Ectodermal cell (in vitro differentiated cells): ENCODE measurements around the gene ADARB2.

ENCODE experiments used
- H3K27ac ChIP-seq: 2 replicates; pipeline ENCODE4 v1.7.0; 2013; ENCODE audit warnings: mild to moderate bottlenecking, low read depth, low read length; ENCODE audit not compliant: insufficient read depth, poor library complexity, severe bottlenecking
- H3K27me3 ChIP-seq: 2 replicates; pipeline ENCODE4 v1.7.0; 2013; ENCODE audit warnings: mild to moderate bottlenecking, low read length; ENCODE audit not compliant: insufficient read depth, control insufficient read depth, poor library complexity, severe bottlenecking
- H3K36me3 ChIP-seq: one replicate; pipeline ENCODE4 v1.7.0; 2013; ENCODE audit warnings: low read length; ENCODE audit not compliant: control insufficient read depth, insufficient read depth
- H3K4me1 ChIP-seq: one replicate; pipeline ENCODE4 v1.7.0; 2013; ENCODE audit warnings: low read length; ENCODE audit not compliant: control insufficient read depth, insufficient read depth
- H3K4me3 ChIP-seq: 2 replicates; pipeline ENCODE4 v1.7.0; 2013; ENCODE audit warnings: low read depth, low read length, control low read depth; ENCODE audit not compliant: insufficient read depth
- H3K9me3 ChIP-seq: 2 replicates; pipeline ENCODE4 v1.7.0; 2013; ENCODE audit warnings: mild to moderate bottlenecking, low read length, moderate library complexity; ENCODE audit not compliant: control insufficient read depth
- WGBS, 2 experiments: methylation state at CpG; one replicate each; pipeline ENCODE4 v1.1.7; 2013; ENCODE audit warnings: missing lambda C conversion rate in 2 of 2; 5-methylcytosine and 5-hydroxymethylcytosine counted together

Gene ADARB2

DNA sequence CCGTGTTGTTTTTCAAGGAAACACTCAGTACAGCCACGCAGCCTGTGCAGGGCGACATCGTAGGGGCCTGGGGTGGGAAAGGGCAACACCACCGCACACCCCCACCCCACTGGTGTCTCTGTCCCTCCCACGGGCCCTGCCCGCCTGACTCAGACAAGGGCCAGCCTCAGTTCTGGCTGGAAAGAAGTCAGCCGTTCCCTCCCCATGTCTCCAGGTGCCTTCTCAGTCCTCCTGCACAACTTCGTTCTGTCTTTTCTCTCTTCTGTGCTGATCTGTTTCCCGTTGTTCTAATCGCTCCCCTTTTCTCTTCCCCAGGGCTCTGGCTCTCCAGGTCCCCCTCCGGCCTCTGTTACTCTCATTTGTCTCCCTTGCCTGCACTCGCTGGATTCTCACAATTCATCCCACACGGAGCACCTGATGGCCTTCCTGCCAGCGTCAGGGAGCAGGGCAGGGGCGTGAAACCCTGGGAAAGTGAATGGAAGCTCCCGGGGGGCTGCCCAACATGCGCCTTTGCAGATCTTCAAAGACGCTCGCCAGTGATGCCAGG, 583.4 kb downstream of the ADARB2 start:
- no peak overlapping the region for H3K27ac ChIP-seq
- H3K9me3 ChIP-seq, result no peaks in the 10 kb centered on the region
- H3K4me1 ChIP-seq, result no peaks in the 10 kb centered on the region
- H3K4me3 ChIP-seq, result no peak overlapping the region
- 65 to 68% methylated on average over 20 of the region's 20 CpGs for WGBS, 2 experiments
- H3K27me3 ChIP-seq, result no peaks in the 10 kb centered on the region
- no peaks in the 10 kb centered on the region for H3K36me3 ChIP-seq

DNA sequence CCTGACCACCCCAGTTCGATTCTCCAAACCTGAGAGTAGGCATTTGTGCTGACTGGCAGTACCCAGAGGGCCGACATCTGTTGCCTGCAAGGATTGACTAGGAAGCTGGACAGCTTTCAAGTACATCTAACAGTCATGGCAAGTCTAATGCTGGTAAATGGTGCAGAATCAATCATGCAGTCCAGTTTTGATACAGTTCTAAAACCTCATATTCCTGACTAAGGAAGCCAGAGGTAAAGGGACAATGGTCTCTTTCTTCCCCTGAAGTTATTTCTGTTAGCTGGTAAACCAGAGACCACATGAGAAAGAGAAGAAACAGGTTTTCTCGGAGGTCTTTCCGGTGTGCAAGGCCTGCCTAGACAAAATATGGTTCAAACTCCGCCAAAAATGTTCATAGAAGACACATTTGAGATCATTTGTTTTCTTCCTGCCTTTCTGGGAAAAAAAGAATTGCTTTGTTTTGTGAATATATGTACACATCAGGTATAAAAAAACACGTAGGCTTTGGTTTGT, 584.0 kb downstream of the ADARB2 start:
- H3K9me3 ChIP-seq, result no peaks in the 10 kb centered on the region
- 95 to 96% methylated on average over 6 of the region's 6 CpGs for WGBS, 2 experiments

DNA sequence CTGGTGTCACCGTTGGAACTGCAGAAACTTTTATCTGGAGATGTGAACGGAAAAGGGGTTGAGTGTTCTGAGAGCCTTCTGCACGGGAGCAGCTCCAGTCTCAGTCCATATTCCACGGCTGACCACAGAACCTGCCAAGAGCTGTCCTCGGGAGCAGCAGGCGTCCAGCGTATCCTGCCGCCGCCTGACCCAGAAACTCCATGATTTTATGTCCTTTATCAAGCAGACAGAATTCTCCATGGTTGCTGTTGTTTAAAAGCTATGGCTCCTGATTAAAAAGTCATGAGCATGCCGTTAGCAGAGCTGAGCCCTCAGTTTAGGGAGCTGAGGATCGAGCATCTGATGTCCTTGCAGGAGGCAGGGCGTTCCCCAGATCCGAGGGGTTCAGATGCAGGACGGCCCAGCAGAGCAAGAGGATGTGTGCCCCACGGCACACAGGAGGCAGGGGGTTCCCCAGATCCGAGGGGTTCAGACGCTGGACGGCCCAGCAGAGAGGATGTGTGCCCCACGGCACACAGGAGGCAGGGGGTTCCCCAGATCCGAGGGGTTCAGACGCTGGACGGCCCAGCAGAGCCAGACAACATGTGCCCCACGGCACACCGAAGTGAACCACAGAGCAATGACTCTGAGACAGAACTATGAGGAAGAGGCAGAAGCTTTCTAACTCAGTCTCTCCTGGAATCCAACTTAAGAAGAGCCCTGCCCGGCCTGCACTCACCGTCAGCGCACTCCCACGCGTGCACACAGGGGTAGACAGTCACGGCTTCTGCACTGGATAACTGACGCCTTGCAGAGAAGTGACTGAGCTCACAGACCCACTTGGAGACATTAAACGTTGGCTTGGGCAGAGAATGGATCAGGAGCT, 584.7 kb downstream of the ADARB2 start:
- H3K4me3 ChIP-seq, result no peak overlapping the region

More for the DNA sequence above, 584.0 kb downstream of the ADARB2 start:
- Histone ChIP-seq H3K36me3 (no peaks in the 10 kb centered on the region), H3K4me3 (no peak overlapping the region), H3K27me3 (no peaks in the 10 kb centered on the region), H3K27ac (no peak overlapping the region), H3K4me1 (no peaks in the 10 kb centered on the region)

DNA sequence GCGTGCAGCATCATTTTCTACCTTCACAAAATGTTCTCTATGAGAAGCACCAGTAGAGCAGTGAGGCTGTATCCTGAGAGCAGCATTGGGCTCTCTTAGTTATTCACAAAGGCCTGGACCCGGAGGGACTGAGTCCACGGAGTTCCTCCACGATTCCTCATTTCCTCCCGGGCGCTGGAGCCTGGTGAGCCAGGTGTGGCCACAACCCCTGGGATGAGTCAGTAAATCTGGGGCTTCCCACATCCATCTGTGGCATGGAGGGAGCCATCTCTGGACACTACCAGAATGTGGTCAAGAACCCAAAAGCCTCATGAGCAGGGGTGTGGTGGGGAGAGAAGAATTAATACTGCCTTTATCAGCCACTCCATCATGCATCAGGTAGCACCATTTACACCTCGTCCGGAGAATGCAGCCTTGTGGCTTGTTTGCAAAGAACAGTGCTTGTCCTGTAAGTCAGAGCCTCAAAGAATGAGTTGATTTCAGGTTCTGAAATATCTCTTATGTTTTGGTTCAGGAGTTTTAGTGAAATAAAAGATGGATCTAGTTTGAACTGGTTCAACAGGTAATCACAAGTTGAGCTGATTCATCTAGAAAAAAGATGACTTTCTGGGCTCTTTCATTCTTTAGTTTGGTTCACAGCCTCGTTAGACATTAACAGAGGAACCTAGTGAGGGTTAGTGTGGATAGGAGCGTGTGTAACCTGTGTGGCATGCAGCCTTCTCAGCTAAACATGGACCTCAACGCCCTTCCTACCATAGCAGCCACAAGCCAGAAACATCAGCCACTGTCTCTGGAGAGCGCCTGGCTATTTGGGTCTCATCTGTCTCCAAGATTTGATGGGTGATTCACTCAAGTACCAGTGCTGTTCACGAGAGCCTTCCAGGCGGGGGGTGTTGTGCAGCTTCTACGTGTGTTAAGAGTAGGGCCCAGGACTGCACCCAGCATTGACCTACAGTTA, 586.0 kb downstream of the ADARB2 start:
- H3K9me3 ChIP-seq, result no peaks in the 10 kb centered on the region
- H3K27me3 ChIP-seq, result no peaks in the 10 kb centered on the region
- WGBS, 2 experiments, result 89 to 92% methylated on average over 15 of the region's 15 CpGs
- no peaks in the 10 kb centered on the region for H3K4me1 ChIP-seq
- H3K27ac ChIP-seq, result no peak overlapping the region
- no peak overlapping the region for H3K4me3 ChIP-seq
- no peaks in the 10 kb centered on the region for H3K36me3 ChIP-seq

More for the DNA sequence above, 584.7 kb downstream of the ADARB2 start:
- Histone ChIP-seq H3K27ac (no peak overlapping the region), H3K9me3 (no peaks in the 10 kb centered on the region), H3K4me1 (no peaks in the 10 kb centered on the region), H3K36me3 (no peaks in the 10 kb centered on the region), H3K27me3 (no peaks in the 10 kb centered on the region)
- WGBS, 2 experiments, result 92 to 94% methylated on average over 32 of the region's 32 CpGs

GRCh38 chr10:1150638-1150955, 586.7 kb downstream of the ADARB2 start:
- Histone ChIP-seq H3K4me1 (no peaks in the 10 kb centered on the region), H3K36me3 (no peaks in the 10 kb centered on the region), H3K27me3 (no peaks in the 10 kb centered on the region), H3K27ac (no peak overlapping the region), H3K4me3 (no peak overlapping the region), H3K9me3 (no peaks in the 10 kb centered on the region)
- WGBS, 2 experiments, result 92 to 94% methylated on average over 13 of the region's 13 CpGs

- WGBS, 2 experiments, result 93% methylated on average over 23 of the region's 23 CpGs
- no peaks in the 10 kb centered on the region for H3K27me3 ChIP-seq
- no peak overlapping the region for H3K27ac ChIP-seq
- H3K4me3 ChIP-seq, result no peak overlapping the region
- no peaks in the 10 kb centered on the region for H3K9me3 ChIP-seq
- H3K36me3 ChIP-seq, result no peaks in the 10 kb centered on the region
- no peaks in the 10 kb centered on the region for H3K4me1 ChIP-seq
Observed at GRCh38 chr10:1149793-1150637, 587.3 kb downstream of the ADARB2 start.

- no peaks in the 10 kb centered on the region for H3K27me3 ChIP-seq
- H3K36me3 ChIP-seq, result no peaks in the 10 kb centered on the region
- no peak overlapping the region for H3K27ac ChIP-seq
- H3K4me3 ChIP-seq, result no peak overlapping the region
- no peaks in the 10 kb centered on the region for H3K4me1 ChIP-seq
- WGBS, 2 experiments, result 91 to 93% methylated on average over 17 of the region's 17 CpGs
- H3K9me3 ChIP-seq, result no peaks in the 10 kb centered on the region
Observed at GRCh38 chr10:1148855-1149605, 588.3 kb downstream of the ADARB2 start.

DNA sequence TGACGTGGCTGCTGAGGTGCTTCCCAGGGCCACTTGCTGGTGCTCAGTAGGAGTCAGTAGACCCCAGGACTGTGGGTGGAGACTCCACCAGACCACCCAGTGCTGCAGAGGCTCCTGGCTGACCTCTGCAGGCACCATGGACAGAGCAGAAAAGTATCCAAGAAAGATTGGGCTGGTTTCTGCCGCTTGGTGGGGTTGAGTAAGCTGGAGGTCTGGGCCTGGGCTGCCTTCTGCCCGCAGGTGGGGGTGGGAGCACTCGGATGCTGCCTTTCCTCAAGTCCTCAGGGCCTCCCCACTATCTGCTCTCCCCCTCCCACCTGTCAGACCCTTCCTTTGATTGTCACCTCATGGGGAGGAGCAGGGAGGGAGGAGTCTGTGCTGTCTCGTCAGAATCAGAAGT, 589.5 kb downstream of the ADARB2 start:
- no peaks in the 10 kb centered on the region for H3K36me3 ChIP-seq
- no peaks in the 10 kb centered on the region for H3K4me1 ChIP-seq
- WGBS, 2 experiments, result 71 to 89% methylated on average over 3 to 5 of the region's 5 CpGs

GRCh38 chr10:1142596-1142995, 594.7 kb downstream of the ADARB2 start:
- H3K4me1 ChIP-seq, result no peaks in the 10 kb centered on the region

More for the DNA sequence above, 589.5 kb downstream of the ADARB2 start:
- Histone ChIP-seq H3K4me3 (no peak overlapping the region), H3K9me3 (no peaks in the 10 kb centered on the region), H3K27ac (no peak overlapping the region), H3K27me3 (no peaks in the 10 kb centered on the region)

More at GRCh38 chr10:1142596-1142995, 594.7 kb downstream of the ADARB2 start:
- Histone ChIP-seq H3K4me3 (no peak overlapping the region), H3K36me3 (no peaks in the 10 kb centered on the region), H3K27ac (no peak overlapping the region), H3K9me3 (no peaks in the 10 kb centered on the region), H3K27me3 (no peaks in the 10 kb centered on the region)
- WGBS, 2 experiments, result 65 to 89% methylated on average over 2 to 3 of the region's 3 CpGs
